Right atrium auricular region (tissue), 2 donors: ENCODE measurements around the gene CDK14. TPM values are rescaled to one million over a fixed set of nuclear protein-coding genes. Genes with fewer than 3 reads are reported as not detected.

Experiments
- DNase-seq: peaks from one replicate; pipeline ENCODE4 v3.0.0-alpha.2; 2019; ENCODE audit warnings: low spot score
- H3K27ac ChIP-seq, 2 donors: fragments of 200-600 bp; sonication (generic); 1 replicate in 1 of 2; 2 replicates in 1 of 2; pipeline ENCODE4 v1.5.1; 2016 to 2019
- H3K27me3 ChIP-seq, 2 donors: fragments of 200-600 bp; sonication (generic); one replicate each; pipeline versions ENCODE4 v1.5.1 to v1.6.0; 2017 to 2019
- H3K36me3 ChIP-seq: fragments of 200-600 bp; sonication (generic); one replicate; pipeline ENCODE4 v1.5.1; 2016
- H3K4me1 ChIP-seq, 2 donors: fragments of 200-600 bp; sonication (generic); one replicate each; pipeline versions ENCODE4 v1.5.1 to v1.6.0; 2017 to 2019
- H3K4me3 ChIP-seq, 2 donors: fragments of 200-600 bp; sonication (generic); 1 replicate in 1 of 2; 2 replicates in 1 of 2; pipeline ENCODE4 v1.5.1; 2017 to 2019; ENCODE audit warnings: mild to moderate bottlenecking in 1 of 2, moderate library complexity in 1 of 2
- H3K9me3 ChIP-seq, 2 donors: fragments of 200-600 bp; sonication (generic); one replicate each; pipeline ENCODE4 v1.5.1; 2019
- CTCF ChIP-seq, 2 donors: fragments of 200-600 bp; sonication (generic); IDR thresholded peaks; one replicate each; pipeline ENCODE4 v1.5.1; 2019; ENCODE audit warnings: antibody characterized with exemption in 2 of 2
- total RNA-seq, 2 donors: library from RNA; depleted of rRNA; stranded (reverse); fragments of >200 nt; gene quantifications; one replicate each; pipeline ENCODE4 v1.1.0, GENCODE V29; 2016

Gene CDK14
- total RNA-seq, 2 donors from 2014 or later, result 21.5 to 37.9 TPM

- Histone ChIP-seq H3K27me3 (no peaks in the 10 kb centered on the region), H3K27ac (no peak overlapping the region), H3K9me3 (no peaks in the 10 kb centered on the region), H3K4me3 (no peak overlapping the region), H3K36me3 (no peaks in the 10 kb centered on the region), H3K4me1 (no peaks in the 10 kb centered on the region)
- no peak for TF ChIP-seq CTCF (IDR thresholded peaks at IDR 0.05)
- no peak for DNase-seq
Measured at GRCh38 chr7:91020636-91021385, 424.7 kb downstream of the CDK14 start.

GRCh38 chr7:91021956-91022355, 425.8 kb downstream of the CDK14 start:
- Histone ChIP-seq H3K4me1 (no peaks in the 10 kb centered on the region), H3K36me3 (no peaks in the 10 kb centered on the region), H3K9me3 (no peaks in the 10 kb centered on the region), H3K27ac (no peak overlapping the region), H3K27me3 (no peaks in the 10 kb centered on the region), H3K4me3 (no peak overlapping the region)
- no peak for TF ChIP-seq CTCF (IDR thresholded peaks at IDR 0.05)
- DNase-seq, result no peak

DNA sequence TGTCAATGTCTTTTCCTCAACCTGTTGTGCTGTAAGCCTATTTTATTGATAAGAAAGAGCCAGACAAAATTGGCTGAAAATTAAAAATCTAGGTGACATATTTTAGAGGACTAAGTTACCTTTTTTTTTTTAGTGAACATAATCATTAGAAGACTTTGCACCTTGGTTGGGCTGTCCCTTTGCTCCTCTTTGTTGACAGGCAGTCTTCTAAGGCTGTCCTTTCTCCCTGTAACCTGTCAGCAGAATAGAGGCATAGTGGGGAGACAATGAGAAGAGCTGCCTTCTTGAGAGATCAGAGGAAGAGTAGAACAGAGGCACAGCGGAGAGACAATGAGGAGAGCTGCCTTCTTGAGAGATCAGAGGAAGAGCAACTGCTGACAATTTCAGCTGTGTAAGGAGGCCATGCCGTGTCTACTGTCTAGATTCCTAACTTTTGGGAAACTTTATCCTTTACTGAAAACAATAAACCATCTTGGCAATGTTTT, 429.8 kb downstream of the CDK14 start:
- no peak for TF ChIP-seq CTCF (IDR thresholded peaks at IDR 0.05)
- H3K27ac ChIP-seq, result no peak overlapping the region
- H3K36me3 ChIP-seq, result no peaks in the 10 kb centered on the region
- H3K9me3 ChIP-seq, result no peaks in the 10 kb centered on the region
- H3K27me3 ChIP-seq, result no peaks in the 10 kb centered on the region
- H3K4me1 ChIP-seq, result no peaks in the 10 kb centered on the region
- DNase-seq, result no peak
- H3K4me3 ChIP-seq, result no peak overlapping the region

DNA sequence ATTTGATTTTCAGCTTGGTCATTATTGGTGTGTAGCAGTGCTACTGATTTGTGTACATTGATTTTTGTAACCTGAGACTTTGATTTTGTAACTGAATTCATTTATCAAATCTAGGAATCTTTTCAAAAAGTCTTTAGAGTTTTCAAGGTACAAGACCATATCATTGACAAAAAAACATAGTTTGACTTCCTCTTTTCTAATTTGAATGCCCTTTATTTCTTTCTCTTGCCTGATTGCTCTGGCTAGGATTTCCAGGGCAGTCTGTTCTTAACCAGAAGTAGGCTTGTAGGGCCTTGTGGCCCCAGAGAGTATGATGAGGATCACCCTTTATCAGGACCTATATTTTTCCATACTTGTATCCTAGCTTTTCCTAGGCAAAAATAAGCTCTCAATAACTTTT, 433.6 kb downstream of the CDK14 start:
- Histone ChIP-seq H3K9me3 (no peaks in the 10 kb centered on the region), H3K36me3 (no peaks in the 10 kb centered on the region), H3K27me3 (no peaks in the 10 kb centered on the region), H3K4me1 (no peaks in the 10 kb centered on the region), H3K4me3 (no peak overlapping the region), H3K27ac (no peak overlapping the region)
- no peak for DNase-seq
- no peak for TF ChIP-seq CTCF (IDR thresholded peaks at IDR 0.05)

DNA sequence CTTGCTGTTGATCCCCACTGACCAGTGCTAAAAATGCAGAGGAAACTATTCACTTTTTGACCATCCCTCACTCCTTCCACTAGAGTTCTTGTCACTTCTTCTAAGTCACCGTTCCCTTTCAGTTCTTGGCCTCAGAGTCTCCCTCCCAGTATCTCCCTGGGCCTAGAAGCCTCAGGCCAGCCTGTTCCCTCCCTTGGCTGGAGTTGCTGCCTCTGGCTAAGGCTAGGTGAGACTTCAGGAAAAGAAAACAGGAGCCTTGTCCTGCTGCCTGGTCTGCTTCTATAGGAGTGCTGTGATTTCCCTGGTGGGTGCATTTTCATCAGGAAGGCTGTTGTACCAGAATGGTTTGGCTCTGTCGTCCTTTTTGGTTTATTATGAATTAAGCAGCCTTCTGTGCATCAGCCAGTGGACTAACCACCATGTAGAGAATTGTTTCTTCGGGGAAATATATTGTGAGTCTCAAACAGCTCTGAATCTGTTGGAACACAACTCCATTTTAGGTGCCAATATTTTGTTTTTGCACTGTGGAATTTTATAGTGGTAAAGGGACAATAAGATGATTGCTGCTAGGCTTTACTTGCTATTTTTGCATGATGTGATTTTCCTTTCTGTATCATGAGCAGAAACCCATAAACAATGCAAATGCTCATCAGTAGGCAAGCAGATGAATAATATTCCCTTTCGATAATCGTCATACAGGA, 434.7 kb downstream of the CDK14 start:
- DNase-seq, result no peak

More for the DNA sequence above, 434.7 kb downstream of the CDK14 start:
- H3K4me1 ChIP-seq, result peaks cover 0 to 6% of the 10 kb centered on the region in 2 donors
- TF ChIP-seq CTCF (IDR thresholded peaks at IDR 0.05), result no peak
- no peak overlapping the region for H3K27ac ChIP-seq
- H3K27me3 ChIP-seq, result no peaks in the 10 kb centered on the region
- no peaks in the 10 kb centered on the region for H3K36me3 ChIP-seq
- H3K9me3 ChIP-seq, result no peaks in the 10 kb centered on the region
- no peak overlapping the region for H3K4me3 ChIP-seq
